ENCODE data around the gene IL1F10.

The IL1F10 gene

GRCh38 chr2:113070606-113070975, 2.8 kb downstream of the IL1F10 start:
- H4K20me1 ChIP-seq (ENCODE audit: insufficient read depth, low read length), result no peaks in the 10 kb centered on the region
- no peak overlapping the region for H2AFZ ChIP-seq (ENCODE audit: low read depth, low read length)
- H3K27ac ChIP-seq (ENCODE audit: low read length), result no peak overlapping the region
- no peak overlapping the region for H3K9ac ChIP-seq (ENCODE audit: low read length)
- no peak overlapping the region for H3K4me2 ChIP-seq (ENCODE audit: low read length)
- TF ChIP-seq EZH2phosphoT487 (IDR thresholded peaks at IDR 0.05; ENCODE audit: low read depth) (no peak), CTCF (IDR thresholded peaks at IDR 0.05; ENCODE audit: low read depth, low read length) (no peak)
- H3K4me1 ChIP-seq (ENCODE audit: low read length), result no peaks in the 10 kb centered on the region
- no peaks in the 10 kb centered on the region for H3K79me2 ChIP-seq (ENCODE audit: low read length)
- no peaks in the 10 kb centered on the region for H3K36me3 ChIP-seq (replicated peaks; ENCODE audit: low read depth, low read length)
- H3K4me3 ChIP-seq (ENCODE audit: low read length), result no peak overlapping the region
- no peaks in the 10 kb centered on the region for H3K9me3 ChIP-seq (ENCODE audit: insufficient read depth, low read length)
- H3K27me3 ChIP-seq (ENCODE audit: low read depth, low read length), result no peaks in the 10 kb centered on the region

GRCh38 chr2:113072584-113072983, 4.8 kb downstream of the IL1F10 start:
- Histone ChIP-seq H3K27ac (ENCODE audit: low read length) (no peak overlapping the region), H3K79me2 (ENCODE audit: low read length) (no peaks in the 10 kb centered on the region), H4K20me1 (ENCODE audit: insufficient read depth, low read length) (no peaks in the 10 kb centered on the region), H3K4me1 (ENCODE audit: low read length) (peaks cover 6% of the 10 kb centered on the region), H2AFZ (ENCODE audit: low read depth, low read length) (no peak overlapping the region), H3K36me3 (replicated peaks; ENCODE audit: low read depth, low read length) (no peaks in the 10 kb centered on the region), H3K4me2 (ENCODE audit: low read length) (no peak overlapping the region), H3K9ac (ENCODE audit: low read length) (no peak overlapping the region), H3K4me3 (ENCODE audit: low read length) (no peak overlapping the region), H3K9me3 (ENCODE audit: insufficient read depth, low read length) (no peaks in the 10 kb centered on the region), H3K27me3 (ENCODE audit: low read depth, low read length) (0 out of 2 replicates have a peak, but pooled peaks cover 9% of the 10 kb centered on the region)
- TF ChIP-seq CTCF (IDR thresholded peaks at IDR 0.05; ENCODE audit: low read depth, low read length) (no peak), EZH2phosphoT487 (IDR thresholded peaks at IDR 0.05; ENCODE audit: low read depth) (no peak)

GRCh38 chr2:113073325-113073834, 5.6 kb downstream of the IL1F10 start:
- no peak for TF ChIP-seq EZH2phosphoT487 (IDR thresholded peaks at IDR 0.05; ENCODE audit: low read depth)
- TF ChIP-seq CTCF (IDR thresholded peaks at IDR 0.05; ENCODE audit: low read depth, low read length), result no peak
- no peak overlapping the region for H2AFZ ChIP-seq (ENCODE audit: low read depth, low read length)
- H3K36me3 ChIP-seq (replicated peaks; ENCODE audit: low read depth, low read length), result no peaks in the 10 kb centered on the region
- no peak overlapping the region for H3K4me2 ChIP-seq (ENCODE audit: low read length)
- 0 out of 2 replicates have a peak, but pooled peaks cover 9% of the 10 kb centered on the region for H3K27me3 ChIP-seq (ENCODE audit: low read depth, low read length)
- H3K9me3 ChIP-seq (ENCODE audit: insufficient read depth, low read length), result no peaks in the 10 kb centered on the region
- peaks cover 6% of the 10 kb centered on the region for H3K4me1 ChIP-seq (ENCODE audit: low read length)
- no peak overlapping the region for H3K27ac ChIP-seq (ENCODE audit: low read length)
- H4K20me1 ChIP-seq (ENCODE audit: insufficient read depth, low read length), result no peaks in the 10 kb centered on the region
- no peak overlapping the region for H3K9ac ChIP-seq (ENCODE audit: low read length)
- H3K79me2 ChIP-seq (ENCODE audit: low read length), result no peaks in the 10 kb centered on the region
- H3K4me3 ChIP-seq (ENCODE audit: low read length), result no peak overlapping the region

GRCh38 chr2:113075030-113075429, 7.3 kb downstream of the IL1F10 start:
- TF ChIP-seq CTCF (IDR thresholded peaks at IDR 0.05; ENCODE audit: low read depth, low read length) (no peak), EZH2phosphoT487 (IDR thresholded peaks at IDR 0.05; ENCODE audit: low read depth) (no peak)
- H4K20me1 ChIP-seq (ENCODE audit: insufficient read depth, low read length), result no peaks in the 10 kb centered on the region

More at GRCh38 chr2:113075030-113075429, 7.3 kb downstream of the IL1F10 start:
- Histone ChIP-seq H3K4me3 (ENCODE audit: low read length) (no peak overlapping the region), H3K79me2 (ENCODE audit: low read length) (no peaks in the 10 kb centered on the region), H2AFZ (ENCODE audit: low read depth, low read length) (no peak overlapping the region), H3K36me3 (replicated peaks; ENCODE audit: low read depth, low read length) (no peaks in the 10 kb centered on the region), H3K9me3 (ENCODE audit: insufficient read depth, low read length) (no peaks in the 10 kb centered on the region), H3K4me2 (ENCODE audit: low read length) (no peak overlapping the region), H3K27ac (ENCODE audit: low read length) (no peak overlapping the region), H3K9ac (ENCODE audit: low read length) (no peak overlapping the region), H3K4me1 (ENCODE audit: low read length) (peaks cover 6% of the 10 kb centered on the region), H3K27me3 (ENCODE audit: low read depth, low read length) (0 out of 2 replicates have a peak, but pooled peaks cover 9% of the 10 kb centered on the region)

Measured in OCI-LY3 (cell line).